Esophagus squamous epithelium (tissue), 4 donors: ENCODE results near the gene PIAS4.

Experiments used
- CTCF ChIP-seq, 6 experiments: fragments of 450-650 bp in 4 of 6; fragments of 200-600 bp in 2 of 6; sonication (generic) in 2 of 6; IDR thresholded peaks; one replicate each; pipeline ENCODE4 v1.5.1; 2016 to 2019; ENCODE audit warnings: antibody characterized with exemption in 6 of 6, mild to moderate bottlenecking in 4 of 6, moderate library complexity in 4 of 6
- POLR2A ChIP-seq, 4 donors: fragments of 450-650 bp; IDR thresholded peaks; one replicate each; pipeline ENCODE4 v1.6.1; 2017; ENCODE audit warnings: antibody characterized with exemption in 4 of 4, mild to moderate bottlenecking in 4 of 4, moderate library complexity in 3 of 4

DNA sequence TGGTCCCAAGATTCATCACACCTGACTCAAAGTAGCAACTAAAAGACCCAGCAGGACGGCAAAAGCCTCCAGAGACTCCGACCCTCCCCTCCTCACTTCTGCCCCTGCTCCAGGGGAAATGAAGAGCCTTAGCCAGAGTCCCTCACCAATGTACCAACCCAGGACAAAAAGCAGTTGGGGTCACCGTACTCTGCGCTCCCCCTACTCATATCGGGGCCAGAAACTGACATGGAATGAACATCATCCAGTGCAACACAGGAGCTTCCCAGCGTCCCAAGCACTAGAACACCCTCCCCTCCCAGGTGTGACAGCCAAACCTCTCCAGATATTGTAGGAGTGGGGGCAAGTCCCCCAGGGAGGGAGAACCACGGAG is 24.0 kb upstream of the PIAS4 start:
- no peak for TF ChIP-seq CTCF (IDR thresholded peaks at IDR 0.05)
- no peak for TF ChIP-seq POLR2A (IDR thresholded peaks at IDR 0.05)
